ENCODE results near the gene MCCC2.

Gene MCCC2

DNA sequence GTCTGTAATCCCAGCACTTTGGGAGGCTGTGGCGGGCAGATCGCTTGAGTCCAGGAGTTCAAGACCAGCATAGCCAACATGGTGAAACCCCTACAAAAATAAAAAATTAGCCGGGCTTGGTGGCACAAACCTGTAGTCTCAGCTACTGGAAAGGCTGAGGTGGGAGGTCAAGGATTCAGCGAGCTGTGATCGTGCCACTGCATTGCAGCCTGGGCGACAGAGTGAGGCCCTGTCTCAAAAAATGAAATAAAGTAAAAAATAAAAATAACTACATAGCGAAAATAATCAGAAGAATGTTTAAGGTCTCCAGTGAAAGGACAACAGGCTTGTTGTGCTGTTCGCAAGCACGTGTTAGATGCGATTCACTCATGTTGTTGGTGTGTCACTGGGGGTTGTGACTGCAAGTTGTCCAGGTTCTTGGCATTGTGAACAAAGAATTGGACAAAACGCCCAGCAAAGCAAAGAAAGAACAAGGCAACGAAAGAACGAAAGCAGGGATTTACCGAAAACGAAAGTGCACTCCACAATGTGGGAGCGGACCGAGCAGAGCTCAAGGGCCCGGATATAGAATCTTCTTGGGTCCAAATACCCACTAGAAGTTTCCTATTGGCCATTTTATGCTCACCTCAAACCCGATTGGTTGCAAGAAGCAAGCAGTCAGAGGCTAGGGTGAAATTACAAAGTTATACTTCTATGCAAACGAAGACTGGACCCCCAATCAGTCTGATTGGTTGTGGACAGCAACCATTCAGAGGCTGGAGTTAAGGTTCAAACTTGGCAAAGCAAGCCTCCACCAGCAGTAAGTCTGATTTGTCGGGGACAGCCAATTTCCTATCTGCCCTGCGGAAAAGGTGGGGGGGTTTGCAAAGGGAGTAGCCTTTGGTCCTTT, 844 bp upstream of the MCCC2 start:
- H3K36me3 ChIP-seq (replicated peaks), result no peaks in the 10 kb centered on the region
- H3K27me3 ChIP-seq (replicated peaks), result no peaks in the 10 kb centered on the region
- peak overlapping the region; percentile 73 for H3K4me3 ChIP-seq (ENCODE audit: low read depth, low read length)
- DNase-seq, result no peak
- TF ChIP-seq, protein P1, sequence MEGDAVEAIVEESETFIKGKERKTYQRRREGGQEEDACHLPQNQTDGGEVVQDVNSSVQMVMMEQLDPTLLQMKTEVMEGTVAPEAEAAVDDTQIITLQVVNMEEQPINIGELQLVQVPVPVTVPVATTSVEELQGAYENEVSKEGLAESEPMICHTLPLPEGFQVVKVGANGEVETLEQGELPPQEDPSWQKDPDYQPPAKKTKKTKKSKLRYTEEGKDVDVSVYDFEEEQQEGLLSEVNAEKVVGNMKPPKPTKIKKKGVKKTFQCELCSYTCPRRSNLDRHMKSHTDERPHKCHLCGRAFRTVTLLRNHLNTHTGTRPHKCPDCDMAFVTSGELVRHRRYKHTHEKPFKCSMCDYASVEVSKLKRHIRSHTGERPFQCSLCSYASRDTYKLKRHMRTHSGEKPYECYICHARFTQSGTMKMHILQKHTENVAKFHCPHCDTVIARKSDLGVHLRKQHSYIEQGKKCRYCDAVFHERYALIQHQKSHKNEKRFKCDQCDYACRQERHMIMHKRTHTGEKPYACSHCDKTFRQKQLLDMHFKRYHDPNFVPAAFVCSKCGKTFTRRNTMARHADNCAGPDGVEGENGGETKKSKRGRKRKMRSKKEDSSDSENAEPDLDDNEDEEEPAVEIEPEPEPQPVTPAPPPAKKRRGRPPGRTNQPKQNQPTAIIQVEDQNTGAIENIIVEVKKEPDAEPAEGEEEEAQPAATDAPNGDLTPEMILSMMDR (IDR thresholded peaks at IDR 0.05; ENCODE audit: low read depth, low read length, missing control alignments), result no peak
- in situ Hi-C loops (cut with HindIII; ENCODE audit: low pct_ligation_motif_present, low sequenced_read_pairs), result no loop called here
- peak overlapping the region; percentile 62 for H3K27ac ChIP-seq

DNA sequence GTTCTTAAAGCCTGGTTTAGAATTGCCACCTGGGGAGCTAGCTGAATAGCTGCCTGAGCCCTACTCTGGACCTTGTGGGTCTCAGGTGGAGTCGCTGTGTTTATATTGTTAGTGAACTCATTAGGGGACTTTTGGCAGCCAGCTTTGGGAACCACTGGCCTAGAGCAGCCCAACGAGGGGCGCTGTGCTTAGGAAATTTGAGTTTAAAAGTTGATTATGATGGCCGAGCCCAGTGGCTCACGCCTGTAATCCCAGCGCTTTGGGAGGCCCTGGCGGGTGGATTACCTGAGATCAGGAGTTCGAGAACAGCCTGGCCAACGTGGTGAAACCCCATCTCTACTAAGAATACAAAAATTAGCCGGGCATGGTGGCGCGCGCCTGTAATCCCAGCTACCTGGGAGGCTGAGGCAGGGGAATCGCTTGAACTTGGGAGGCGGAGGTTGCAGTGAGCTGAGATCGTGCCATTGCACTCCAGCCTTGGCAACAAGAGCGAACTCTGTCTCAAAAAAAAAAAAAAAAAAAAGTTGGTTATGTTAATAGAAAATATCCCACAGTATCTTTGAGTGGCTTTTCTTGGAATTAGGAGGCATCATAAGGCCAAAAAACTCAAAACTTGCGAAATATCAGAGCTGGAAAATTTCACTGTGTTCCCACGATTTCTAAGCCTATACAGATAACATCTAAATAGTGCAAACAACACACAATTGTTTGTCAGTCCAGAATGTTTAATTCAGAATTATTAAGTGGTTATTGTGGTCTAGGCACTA, 809 bp downstream of the MCCC2 start:
- H3K27ac ChIP-seq, result peak overlapping the region; percentile 62
- DNase-seq, result no peak
- no peaks in the 10 kb centered on the region for H3K36me3 ChIP-seq (replicated peaks)
- peak overlapping the region; percentile 73 for H3K4me3 ChIP-seq (ENCODE audit: low read depth, low read length)
- no peaks in the 10 kb centered on the region for H3K27me3 ChIP-seq (replicated peaks)
- TF ChIP-seq, protein P1 (IDR thresholded peaks at IDR 0.05; ENCODE audit: low read depth, low read length, missing control alignments), result no peak
- in situ Hi-C loops (cut with HindIII; ENCODE audit: low pct_ligation_motif_present, low sequenced_read_pairs), result no loop called here

DNA sequence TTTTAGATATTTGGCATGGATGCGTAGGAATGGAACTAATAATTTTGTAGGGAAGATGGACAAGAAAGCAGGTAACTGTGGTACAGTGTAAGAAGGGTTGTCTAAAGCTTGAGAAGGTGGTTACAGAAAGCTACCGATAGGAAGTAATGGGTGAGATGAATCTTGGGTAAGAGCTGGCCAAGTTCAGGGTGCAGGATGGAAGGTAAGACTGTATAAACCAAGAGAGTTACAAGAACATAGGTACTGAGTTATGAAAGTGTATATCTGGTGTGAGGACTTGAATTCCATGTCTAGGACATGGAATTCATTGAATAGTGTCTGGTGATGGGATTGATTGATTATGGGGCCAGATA, 1.4 kb downstream of the MCCC2 start:
- H3K27ac ChIP-seq, result no peak overlapping the region
- H3K36me3 ChIP-seq (replicated peaks), result no peaks in the 10 kb centered on the region
- no peaks in the 10 kb centered on the region for H3K27me3 ChIP-seq (replicated peaks)
- DNase-seq, result no peak
- in situ Hi-C loops (cut with HindIII; ENCODE audit: low pct_ligation_motif_present, low sequenced_read_pairs), result no loop called here
- no peak overlapping the region for H3K4me3 ChIP-seq (ENCODE audit: low read depth, low read length)
- TF ChIP-seq, protein P1 (IDR thresholded peaks at IDR 0.05; ENCODE audit: low read depth, low read length, missing control alignments), result no peak

DNA sequence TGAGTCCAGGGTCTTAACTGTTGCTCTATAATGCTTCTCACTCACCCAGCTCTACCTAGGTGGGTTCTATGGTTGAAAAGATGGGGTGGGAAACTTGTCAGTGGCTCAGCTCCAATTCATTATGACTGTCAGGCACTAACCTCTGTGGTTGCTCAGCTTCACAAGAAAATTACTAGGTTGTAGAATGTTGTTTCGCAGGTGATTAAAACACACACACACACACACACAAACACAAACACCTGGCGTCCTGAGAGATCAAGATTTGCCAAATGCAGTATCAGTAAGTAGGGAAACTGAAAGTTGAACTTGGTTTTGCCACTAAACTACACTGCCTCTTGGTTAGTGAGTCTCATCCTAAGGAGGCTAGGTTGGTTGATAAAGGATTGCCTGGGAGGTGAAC, 2.8 kb downstream of the MCCC2 start:
- in situ Hi-C loops (cut with HindIII; ENCODE audit: low pct_ligation_motif_present, low sequenced_read_pairs), result no loop called here
- H3K4me3 ChIP-seq (ENCODE audit: low read depth, low read length), result no peak overlapping the region
- TF ChIP-seq, protein P1 (IDR thresholded peaks at IDR 0.05; ENCODE audit: low read depth, low read length, missing control alignments), result no peak
- H3K27ac ChIP-seq, result no peak overlapping the region
- H3K36me3 ChIP-seq (replicated peaks), result no peaks in the 10 kb centered on the region
- DNase-seq, result no peak
- no peaks in the 10 kb centered on the region for H3K27me3 ChIP-seq (replicated peaks)

DNA sequence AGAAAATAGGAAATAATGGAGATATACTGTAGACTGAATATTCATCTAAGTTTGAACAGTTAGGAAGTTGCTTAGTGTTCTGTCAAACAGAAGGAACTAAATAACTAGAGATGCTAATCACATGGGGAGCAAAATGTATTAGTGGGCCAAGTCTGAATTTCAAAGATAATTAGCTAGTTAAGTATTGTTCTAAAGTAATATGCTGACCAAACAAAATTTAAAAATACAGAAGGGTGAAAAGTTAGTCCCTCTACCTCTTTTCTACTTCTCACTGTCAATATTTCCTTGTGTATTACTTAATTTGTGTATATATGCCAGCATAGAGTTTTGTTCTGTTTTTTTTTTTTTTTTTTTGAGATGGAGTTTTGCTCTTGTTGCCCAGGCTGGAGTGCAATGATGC, 4.0 kb downstream of the MCCC2 start:
- no peak for DNase-seq
- H3K27me3 ChIP-seq (replicated peaks), result no peaks in the 10 kb centered on the region
- TF ChIP-seq, protein P1 (IDR thresholded peaks at IDR 0.05; ENCODE audit: low read depth, low read length, missing control alignments), result no peak
- H3K36me3 ChIP-seq (replicated peaks), result no peaks in the 10 kb centered on the region
- H3K27ac ChIP-seq, result no peak overlapping the region
- no peak overlapping the region for H3K4me3 ChIP-seq (ENCODE audit: low read depth, low read length)
- in situ Hi-C loops (cut with HindIII; ENCODE audit: low pct_ligation_motif_present, low sequenced_read_pairs), result no loop called here
